Bronchus fibroblast of lung (primary cell): ENCODE results near the gene TCF19. TPM values are rescaled to one million over a fixed set of nuclear protein-coding genes. Genes with fewer than 3 reads are reported as not detected.

Source experiments
- total RNA-seq: library from RNA; depleted of rRNA; stranded (reverse); fragments of >200 nt; gene quantifications from 2 replicates; pipeline ENCODE4 v1.2.3, GENCODE V29; 2015

The TCF19 gene
- 52.1 and 56.8 TPM in 2 replicates for total RNA-seq

DNA sequence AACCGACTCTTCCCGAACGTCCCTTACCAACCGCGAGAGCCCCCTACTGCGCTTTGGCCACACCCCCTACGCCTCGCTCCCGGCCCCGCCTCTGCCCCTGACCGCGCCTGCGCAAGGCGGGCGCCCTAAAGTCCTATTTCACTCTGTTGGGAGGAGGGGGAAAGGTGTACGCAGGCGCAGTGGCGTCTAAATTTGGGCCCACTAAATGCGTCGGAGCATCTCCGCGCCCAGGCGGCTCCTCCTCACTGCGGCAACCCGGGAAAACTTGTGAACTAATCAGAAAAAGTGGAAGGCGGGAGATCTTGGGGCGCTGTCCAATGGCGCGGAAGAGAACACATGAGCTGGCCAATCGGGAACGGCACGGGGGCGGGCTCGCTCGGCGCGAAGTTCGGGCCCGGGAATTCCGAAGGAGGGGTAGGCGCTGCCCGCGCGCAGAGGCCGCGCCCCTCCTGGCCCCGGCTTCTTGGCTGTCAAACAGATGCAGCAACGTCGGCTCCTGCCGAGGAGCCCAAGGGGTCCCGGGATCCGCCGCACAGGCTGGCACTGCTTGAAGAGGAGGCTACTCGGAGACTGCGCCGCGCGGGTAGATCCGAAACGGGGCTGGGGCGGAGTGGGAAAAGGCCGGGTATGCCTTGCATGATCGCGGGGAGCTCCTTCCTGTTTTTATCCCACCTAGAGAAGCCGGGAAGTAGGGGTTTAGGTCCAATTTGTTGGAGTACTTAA lies at the start of gene TCF19:
TCF19 (plus strand) TSS at position 450 of the 723 bp plus-strand sequence. CDS start 881 bp downstream, outside the sequence.

GRCh38 chr6:31112478-31112877 lies 45.9 kb upstream of the TCF19 start, which contains the start of gene C6orf15:
Gene C6orf15 (minus strand): TSS chr6:31112575. CDS start chr6:31112555, 20 bp downstream.

DNA sequence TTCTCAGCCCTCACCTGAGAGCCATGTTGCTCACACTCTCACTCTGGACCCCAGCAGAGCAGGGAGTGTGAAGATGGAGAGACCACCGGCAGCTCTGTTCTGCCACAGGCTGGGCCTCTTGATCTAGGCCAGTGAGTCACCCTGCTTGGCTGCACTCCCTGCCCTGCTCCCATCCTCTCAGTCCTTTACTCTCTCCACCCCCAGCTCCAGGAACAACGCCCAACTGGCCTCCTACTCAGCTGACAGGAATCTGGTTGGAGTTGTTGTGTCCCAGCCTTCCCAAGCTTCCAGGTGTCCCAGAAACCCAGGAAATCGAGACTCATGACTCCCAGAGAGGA lies 43.9 kb upstream of the TCF19 start, which contains the start of gene PSORS1C1:
PSORS1C1 (plus strand) TSS at position 260 of the 338 bp plus-strand sequence. CDS start 14,833 bp downstream, outside the sequence.

DNA sequence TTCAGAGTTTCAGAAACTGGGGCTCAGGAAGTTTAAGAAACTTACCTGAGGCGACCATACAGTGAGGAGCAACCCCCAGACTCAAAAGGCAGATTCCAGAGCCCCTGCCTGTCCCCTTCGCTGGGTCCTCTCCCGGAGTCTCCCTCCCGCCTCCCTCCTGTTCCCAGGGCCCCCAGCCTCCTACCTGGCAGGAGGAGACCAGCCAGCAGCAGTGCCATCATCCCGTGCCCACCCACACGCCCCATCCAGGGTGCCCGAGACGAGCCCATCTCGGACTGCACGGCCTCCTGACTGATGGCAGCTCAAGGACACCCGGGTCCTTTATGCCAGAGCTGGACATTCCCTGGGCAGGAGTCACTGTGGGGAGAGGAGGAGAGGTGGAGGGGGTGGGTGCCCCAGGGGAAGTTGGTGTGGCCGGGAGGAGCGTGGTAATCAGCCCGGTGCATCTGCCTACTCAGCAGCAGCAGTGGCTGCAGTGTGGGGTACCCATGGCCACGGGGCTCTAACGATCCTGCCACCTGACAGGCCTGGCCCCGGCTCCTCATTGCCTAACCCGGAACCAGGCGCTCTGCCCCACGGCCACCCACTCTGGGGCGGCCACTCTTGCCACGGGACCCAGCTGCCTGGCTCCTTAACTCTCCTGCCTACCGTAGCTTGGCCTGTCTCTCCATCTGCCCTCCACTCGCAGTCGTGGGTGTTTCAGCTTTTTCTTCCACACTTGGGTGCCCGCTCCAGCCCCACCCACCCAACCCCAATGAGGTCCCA lies 38.1 kb upstream of the TCF19 start, which contains the start of gene CDSN:
CDSN (minus strand) TSS at position 296 of the 765 bp plus-strand sequence; CDS start at position 269, 27 bp downstream.

GRCh38 chr6:31138982-31139381 lies 19.4 kb upstream of the TCF19 start, which contains the start of gene PSORS1C2:
Gene PSORS1C2 (minus strand): TSS chr6:31139066. CDS start chr6:31139026, 40 bp downstream.

DNA sequence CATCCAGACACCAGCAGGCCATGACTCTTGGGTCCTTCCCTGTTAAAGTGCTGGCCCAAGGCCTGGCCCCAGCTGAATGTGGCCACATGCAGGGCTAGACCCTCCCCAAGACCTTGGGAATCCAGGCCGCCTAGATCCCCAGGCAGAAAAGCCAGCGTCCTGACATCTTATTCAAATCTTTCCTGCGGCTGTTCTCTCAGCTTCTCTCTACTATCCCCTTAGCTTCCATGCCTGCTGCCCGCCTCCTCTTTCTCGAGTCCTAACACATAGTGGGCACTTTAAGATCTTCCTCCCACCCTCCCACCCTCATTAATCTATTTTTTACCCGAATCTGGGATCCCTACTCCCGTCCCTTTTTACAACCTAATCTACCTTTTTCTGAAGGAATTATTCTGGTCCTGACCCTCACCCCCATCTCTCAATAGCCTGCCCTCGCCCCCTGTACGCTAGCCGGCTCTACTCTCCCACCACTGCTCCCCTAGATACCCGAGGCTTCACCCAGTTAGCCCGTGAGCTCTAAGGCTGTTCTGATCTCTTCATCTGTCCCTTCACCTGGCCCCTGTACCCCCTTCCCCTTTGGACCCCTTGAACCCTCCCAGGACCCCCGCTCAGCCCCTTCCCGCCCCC lies 763 bp upstream of the TCF19 start, which contains the start of gene CCHCR1:
CCHCR1 (minus strand) TSS at position 290 of the 627 bp plus-strand sequence; CDS start at position 88, 202 bp downstream.

GRCh38 chr6:31170600-31170881 lies 12.2 kb downstream of the TCF19 start, which contains the start of gene POU5F1:
Gene POU5F1 (minus strand): TSS chr6:31170682. CDS start chr6:31170620, 62 bp downstream.

Other genes with a start within 250 kb of the TCF19 start
- gene VARS2, start 244.4 kb upstream of the TCF19 start, total RNA-seq, result 23.0 and 25.9 TPM in 2 replicates
- not detected in 2 replicates for gene SFTA2, start 226.4 kb upstream of the TCF19 start, total RNA-seq
- gene MUCL3, start 217.6 kb upstream of the TCF19 start, total RNA-seq, result not detected in 2 replicates
- not detected in 2 replicates for gene MUC21, start 174.9 kb upstream of the TCF19 start, total RNA-seq
- not detected in 2 replicates for gene MUC22, start 148.1 kb upstream of the TCF19 start, total RNA-seq
- not detected in 2 replicates for gene C6orf15, start 46.0 kb upstream of the TCF19 start, total RNA-seq
- gene PSORS1C1, start 43.8 kb upstream of the TCF19 start, total RNA-seq, result under 0.01 and 0.15 TPM in 2 replicates
- gene CDSN, start 38.1 kb upstream of the TCF19 start, total RNA-seq, result not detected in 2 replicates
- not detected in 2 replicates for gene PSORS1C2, start 19.5 kb upstream of the TCF19 start, total RNA-seq
- gene CCHCR1, start 787 bp upstream of the TCF19 start, total RNA-seq, result 19.9 and 23.9 TPM in 2 replicates
- not detected in 2 replicates for gene POU5F1, start 12.1 kb downstream of the TCF19 start, total RNA-seq
- 36.5 and 42.2 TPM in 2 replicates for gene HLA-C, start 113.5 kb downstream of the TCF19 start, total RNA-seq
- gene HLA-B, start 198.6 kb downstream of the TCF19 start, total RNA-seq, result 39.8 and 53.1 TPM in 2 replicates
- gene MICA, start 245.0 kb downstream of the TCF19 start, total RNA-seq, result 106 and 108 TPM in 2 replicates